Cardiac fibroblast (primary cell): ENCODE data around the gene SND1.

ENCODE experiments used
- DNase-seq, 2 donors: peaks; one replicate each; pipeline versions ENCODE4 v3.0.0 to v3.0.0-alpha.2; 2010; ENCODE audit warnings: low read depth in 2 of 2
- H3K4me3 ChIP-seq, 2 donors: replicated peaks in 1 of 2; 1 replicate in 1 of 2; 2 replicates in 1 of 2; pipeline ENCODE4 v1.5.1; 2011; ENCODE audit warnings: low read depth in 2 of 2, low read length in 2 of 2, mild to moderate bottlenecking in 2 of 2, moderate library complexity in 1 of 2
- CTCF ChIP-seq: IDR thresholded peaks from one replicate; pipeline ENCODE4 v1.5.1; 2011; ENCODE audit warnings: low read depth, mild to moderate bottlenecking, low read length, inconsistent platforms

Gene SND1

DNA sequence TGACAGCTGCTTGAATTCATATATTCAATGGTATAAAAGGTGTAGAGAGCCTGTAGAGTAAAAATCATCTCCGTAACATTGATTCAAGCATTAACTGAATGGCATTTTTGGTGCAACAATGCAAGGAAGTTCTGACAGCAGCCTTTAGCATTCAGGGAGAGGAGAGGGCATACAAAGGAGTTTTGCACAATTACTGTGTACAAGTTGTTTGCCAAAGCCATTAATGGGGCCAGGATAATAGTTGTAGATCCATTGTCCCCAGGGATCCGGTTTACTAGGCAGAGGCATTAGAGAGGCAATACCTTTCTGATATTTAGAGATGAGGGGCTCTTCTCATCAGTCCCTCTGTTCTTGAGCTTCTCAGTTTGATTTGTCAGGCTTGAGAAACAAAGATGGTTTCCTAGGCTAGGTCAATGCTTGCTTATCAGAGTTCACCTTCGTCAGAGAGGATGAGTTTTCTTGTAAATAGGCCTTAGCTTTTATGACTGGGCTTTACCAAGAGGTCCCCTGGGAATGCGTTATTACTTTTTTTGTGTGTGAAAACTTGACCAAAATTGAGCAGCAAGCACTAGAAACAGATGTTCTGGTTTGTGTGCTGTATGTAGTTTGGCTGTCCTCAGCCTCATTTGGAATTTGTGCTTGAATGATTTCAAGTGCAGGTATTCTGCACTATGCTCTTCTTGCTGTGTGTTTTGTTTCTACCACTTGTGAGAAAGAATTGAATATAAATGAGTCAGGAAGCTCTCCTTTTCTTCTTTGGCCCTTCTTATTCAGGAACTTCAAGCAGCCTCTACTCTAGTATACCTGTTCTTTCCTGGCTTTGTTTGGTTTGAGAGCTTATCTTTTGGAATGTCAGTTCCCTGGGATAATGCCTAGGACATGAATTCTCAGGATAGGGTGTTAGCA, 32.0 kb downstream of the SND1 start:
- DNase-seq = peak; percentile 27 to 70
- H3K4me3 ChIP-seq = no peak overlapping the region
- no peak for TF ChIP-seq CTCF

GRCh38 chr7:127689194-127689772, 37.3 kb downstream of the SND1 start:
- peak in 1 of 2 donors; percentile 34 for DNase-seq
- TF ChIP-seq CTCF = no peak
- H3K4me3 ChIP-seq = no peak overlapping the region

- no peak for DNase-seq
- no peak overlapping the region for H3K4me3 ChIP-seq
- TF ChIP-seq CTCF = no peak
Observed at GRCh38 chr7:127690337-127690736, 38.3 kb downstream of the SND1 start.

GRCh38 chr7:127690806-127691205, 38.8 kb downstream of the SND1 start:
- no peak for TF ChIP-seq CTCF
- H3K4me3 ChIP-seq = no peak overlapping the region
- DNase-seq = no peak

DNA sequence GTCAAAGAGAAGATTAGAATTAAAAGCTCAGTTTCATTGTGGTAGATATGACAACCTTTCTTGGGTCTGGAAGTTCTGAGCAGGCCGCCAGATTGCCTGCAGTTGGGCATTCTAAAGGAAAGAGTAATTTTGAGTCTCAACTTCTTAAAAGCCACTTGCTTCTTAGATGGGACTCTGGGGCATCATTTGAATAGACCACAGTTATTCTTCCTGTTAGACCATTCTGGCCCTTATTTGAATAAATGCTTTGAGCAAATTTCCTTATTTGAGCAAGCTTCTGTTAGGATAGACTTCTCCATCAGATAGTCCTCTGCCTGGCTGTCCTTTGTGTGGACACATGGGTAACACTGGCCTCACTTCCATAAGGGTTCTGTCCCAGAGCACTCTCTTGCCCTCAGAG, 40.2 kb downstream of the SND1 start:
- no peak for DNase-seq
- no peak for TF ChIP-seq CTCF
- H3K4me3 ChIP-seq = no peak overlapping the region

DNA sequence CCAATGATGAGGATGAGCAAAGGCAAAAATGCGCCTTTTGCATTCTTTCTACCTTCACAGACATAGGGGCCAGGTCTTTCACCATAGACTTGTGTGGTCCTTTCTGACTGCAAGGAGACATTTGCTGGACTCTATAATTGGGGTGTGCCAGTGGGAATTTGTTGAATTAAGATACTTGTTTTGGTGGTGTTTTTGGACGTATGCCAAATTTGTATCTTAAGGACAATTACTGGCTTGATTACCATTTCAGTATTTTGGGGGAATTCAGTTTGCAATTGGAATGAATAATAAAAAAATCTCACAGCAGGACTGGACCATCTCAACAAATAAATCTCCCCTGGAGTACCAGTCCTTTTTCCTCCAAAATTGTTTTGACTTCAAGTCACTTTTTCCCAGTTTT, 47.9 kb downstream of the SND1 start:
- no peak overlapping the region for H3K4me3 ChIP-seq
- no peak for DNase-seq
- no peak for TF ChIP-seq CTCF
